ENCODE measurements around the gene IL10RB.

- TF ChIP-seq POLR2AphosphoS5 (IDR thresholded peaks at IDR 0.05; ENCODE audit: low read depth, low read length) (no peak), POLR2A (IDR thresholded peaks at IDR 0.05; ENCODE audit: low read depth, low read length) (no peak), TAF1 (IDR thresholded peaks at IDR 0.05; ENCODE audit: low read depth, low read length) (no peak)
These were observed 15.0 kb downstream of the IL10RB start for GRCh38 chr21:33281096-33281652.
